ENCODE data around the gene TECTB.
A peak's percentile ranks its signal among the peaks of the same experiment; 100 is the strongest.

Gene TECTB

GRCh38 chr10:112332509-112333228, 49.5 kb downstream of the TECTB start:
- in situ Hi-C loops (cut with HindIII; ENCODE audit: low pct_unique_long_range_greater_than_20kb, low sequenced_read_pairs), result no loop called here
- TF ChIP-seq JUND (IDR thresholded peaks at IDR 0.05; ENCODE audit: low read depth), result no peak
- DNase-seq (ENCODE audit: low read depth in 1 of 2, low spot score in 1 of 2), result no peak

- TF ChIP-seq JUND (IDR thresholded peaks at IDR 0.05; ENCODE audit: low read depth), result no peak
- no peak for DNase-seq (ENCODE audit: low read depth in 1 of 2, low spot score in 1 of 2)
- in situ Hi-C loops (cut with HindIII; ENCODE audit: low pct_unique_long_range_greater_than_20kb, low sequenced_read_pairs), result no loop called here
Observed at GRCh38 chr10:112333452-112333851, 50.3 kb downstream of the TECTB start.

DNA sequence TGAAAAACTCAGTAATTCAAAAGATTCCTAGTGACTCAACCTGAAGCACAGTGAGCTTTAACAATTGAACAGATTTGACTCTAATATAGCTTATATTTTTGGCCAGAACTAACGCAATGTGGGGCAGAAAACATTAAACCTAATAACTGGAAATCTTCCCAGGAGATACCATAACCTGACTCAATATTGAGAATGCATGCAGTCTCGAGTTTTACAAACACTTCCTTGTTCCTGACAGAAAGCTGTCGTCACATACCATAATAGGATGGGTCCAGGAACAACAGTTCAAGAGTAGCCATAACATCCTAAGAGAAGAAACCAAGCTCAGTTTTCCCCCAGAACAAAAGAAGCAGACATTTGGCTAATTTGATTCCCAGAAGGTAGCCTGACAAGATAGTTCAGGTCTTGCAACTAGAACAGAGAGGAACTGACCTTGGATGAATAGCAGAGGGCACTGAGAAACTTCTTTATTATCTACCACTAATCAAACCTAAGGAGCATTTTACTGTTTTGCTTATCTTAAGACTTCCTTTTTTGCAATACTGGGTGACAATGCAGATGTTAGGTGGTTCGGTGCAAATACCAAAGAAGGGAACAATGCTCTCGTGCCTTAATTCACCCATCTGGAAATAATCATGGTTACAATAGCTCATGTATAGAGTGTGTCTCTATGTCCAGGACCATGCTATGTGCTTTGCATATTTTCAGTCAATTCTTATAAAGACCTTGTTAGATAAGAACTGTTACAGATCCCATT, 52.1 kb downstream of the TECTB start:
- in situ Hi-C loops (cut with HindIII; ENCODE audit: low pct_unique_long_range_greater_than_20kb, low sequenced_read_pairs), result no loop called here

GRCh38 chr10:112335868-112336265, 52.7 kb downstream of the TECTB start:
- no peak for TF ChIP-seq JUND (IDR thresholded peaks at IDR 0.05; ENCODE audit: low read depth)
- no peak for DNase-seq (ENCODE audit: low read depth in 1 of 2, low spot score in 1 of 2)
- in situ Hi-C loops (cut with HindIII; ENCODE audit: low pct_unique_long_range_greater_than_20kb, low sequenced_read_pairs), result no loop called here

More for the DNA sequence above, 52.1 kb downstream of the TECTB start:
- no peak for DNase-seq (ENCODE audit: low read depth in 1 of 2, low spot score in 1 of 2)
- no peak for TF ChIP-seq JUND (IDR thresholded peaks at IDR 0.05; ENCODE audit: low read depth)

GRCh38 chr10:112336556-112337201, 53.5 kb downstream of the TECTB start:
- TF ChIP-seq JUND (IDR thresholded peaks at IDR 0.05; ENCODE audit: low read depth), result no peak
- peak in 1 of 2 experiments; percentile 41 for DNase-seq (ENCODE audit: low read depth in 1 of 2, low spot score in 1 of 2)
- in situ Hi-C loops (cut with HindIII; ENCODE audit: low pct_unique_long_range_greater_than_20kb, low sequenced_read_pairs), result no loop called here

- no peak for TF ChIP-seq JUND (IDR thresholded peaks at IDR 0.05; ENCODE audit: low read depth)
- in situ Hi-C loops (cut with HindIII; ENCODE audit: low pct_unique_long_range_greater_than_20kb, low sequenced_read_pairs), result no loop called here
- no peak for DNase-seq (ENCODE audit: low read depth in 1 of 2, low spot score in 1 of 2)
Observed at GRCh38 chr10:112338957-112339356, 55.8 kb downstream of the TECTB start.

DNA sequence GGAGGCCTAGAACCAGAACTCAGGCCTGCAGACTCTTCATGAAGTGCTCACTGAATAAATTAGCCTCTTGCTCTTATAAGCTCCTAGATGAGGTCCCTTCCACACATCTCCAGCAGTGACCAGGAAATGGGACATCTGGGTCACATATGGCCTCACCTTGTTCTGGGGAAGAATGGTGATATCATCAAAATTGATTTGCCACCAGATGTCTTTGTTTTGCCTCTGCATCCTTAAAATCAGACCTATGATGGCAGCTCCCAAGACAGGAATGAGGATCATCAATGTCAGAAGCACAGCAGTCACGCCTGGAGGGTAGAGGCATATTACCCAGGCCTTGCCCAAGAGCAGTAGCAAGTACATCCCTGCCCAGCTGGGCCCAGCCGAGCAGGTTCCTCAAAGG, 57.4 kb downstream of the TECTB start:
- DNase-seq (ENCODE audit: low read depth in 1 of 2, low spot score in 1 of 2), result no peak
- in situ Hi-C loops (cut with HindIII; ENCODE audit: low pct_unique_long_range_greater_than_20kb, low sequenced_read_pairs), result no loop called here
- no peak for TF ChIP-seq JUND (IDR thresholded peaks at IDR 0.05; ENCODE audit: low read depth)

GRCh38 chr10:112343056-112343806, 60.0 kb downstream of the TECTB start:
- DNase-seq (ENCODE audit: low read depth in 1 of 2, low spot score in 1 of 2), result no peak
- TF ChIP-seq JUND (IDR thresholded peaks at IDR 0.05; ENCODE audit: low read depth), result no peak
- in situ Hi-C loops (cut with HindIII; ENCODE audit: low pct_unique_long_range_greater_than_20kb, low sequenced_read_pairs), result no loop called here

GRCh38 chr10:112344261-112344660, 61.1 kb downstream of the TECTB start:
- no peak for TF ChIP-seq JUND (IDR thresholded peaks at IDR 0.05; ENCODE audit: low read depth)

DNA sequence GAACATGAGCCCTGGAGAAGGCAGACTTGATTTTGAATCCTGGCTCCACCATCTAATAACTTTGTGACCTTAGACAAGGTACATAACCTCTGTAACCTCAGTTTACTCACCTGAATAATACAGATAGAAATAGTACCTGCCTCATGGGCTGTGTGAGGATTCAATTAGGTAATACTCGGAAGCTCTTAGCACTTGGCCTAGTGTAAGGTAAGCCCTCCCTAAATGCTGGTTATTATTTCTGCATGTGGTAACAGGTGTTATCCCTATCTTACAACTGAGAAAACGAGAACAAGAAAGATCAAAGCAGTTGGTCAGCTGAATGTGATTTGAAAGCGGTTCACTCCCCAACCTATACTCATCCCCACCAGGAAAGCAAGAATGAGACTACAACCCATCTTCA, 62.0 kb downstream of the TECTB start:
- DNase-seq (ENCODE audit: low read depth in 1 of 2, low spot score in 1 of 2), result no peak
- TF ChIP-seq JUND (IDR thresholded peaks at IDR 0.05; ENCODE audit: low read depth), result no peak
- in situ Hi-C loops (cut with HindIII; ENCODE audit: low pct_unique_long_range_greater_than_20kb, low sequenced_read_pairs), result no loop called here

More at GRCh38 chr10:112344261-112344660, 61.1 kb downstream of the TECTB start:
- in situ Hi-C loops (cut with HindIII; ENCODE audit: low pct_unique_long_range_greater_than_20kb, low sequenced_read_pairs), result no loop called here
- peak in 1 of 2 experiments; percentile 32 for DNase-seq (ENCODE audit: low read depth in 1 of 2, low spot score in 1 of 2)

DNA sequence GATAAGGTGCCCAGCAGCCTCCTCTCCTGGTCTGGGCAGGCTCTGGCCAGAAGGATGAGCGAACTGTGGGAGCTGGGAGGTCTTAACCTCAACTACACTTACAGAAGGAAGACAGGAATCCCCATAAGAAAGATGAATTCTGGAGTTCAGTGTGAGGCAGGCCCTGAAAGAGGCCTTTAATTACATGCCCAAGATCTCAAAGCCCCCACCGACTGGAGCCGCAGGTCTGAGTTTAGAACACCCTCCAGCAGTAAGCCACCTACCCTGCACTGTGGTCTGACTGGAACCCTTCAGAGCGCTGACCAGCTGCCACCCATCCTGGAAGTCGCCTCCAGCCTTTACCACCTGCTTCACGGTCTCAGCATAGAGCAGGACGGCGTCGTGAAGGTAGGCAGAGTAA, 62.5 kb downstream of the TECTB start:
- no peak for TF ChIP-seq JUND (IDR thresholded peaks at IDR 0.05; ENCODE audit: low read depth)
- no peak for DNase-seq (ENCODE audit: low read depth in 1 of 2, low spot score in 1 of 2)
- in situ Hi-C loops (cut with HindIII; ENCODE audit: low pct_unique_long_range_greater_than_20kb, low sequenced_read_pairs), result no loop called here

GRCh38 chr10:112346774-112347173, 63.6 kb downstream of the TECTB start:
- TF ChIP-seq JUND (IDR thresholded peaks at IDR 0.05; ENCODE audit: low read depth), result no peak
- DNase-seq (ENCODE audit: low read depth in 1 of 2, low spot score in 1 of 2), result no peak
- in situ Hi-C loops (cut with HindIII; ENCODE audit: low pct_unique_long_range_greater_than_20kb, low sequenced_read_pairs), result no loop called here
